ENCODE data around the gene KMT2D. TPM values are rescaled to one million over a fixed set of nuclear protein-coding genes. Genes with fewer than 3 reads are reported as not detected.

The KMT2D gene
- total and polyA plus RNA-seq, 11 donors = 32.5 to 82.7 (median 49.7) TPM

DNA sequence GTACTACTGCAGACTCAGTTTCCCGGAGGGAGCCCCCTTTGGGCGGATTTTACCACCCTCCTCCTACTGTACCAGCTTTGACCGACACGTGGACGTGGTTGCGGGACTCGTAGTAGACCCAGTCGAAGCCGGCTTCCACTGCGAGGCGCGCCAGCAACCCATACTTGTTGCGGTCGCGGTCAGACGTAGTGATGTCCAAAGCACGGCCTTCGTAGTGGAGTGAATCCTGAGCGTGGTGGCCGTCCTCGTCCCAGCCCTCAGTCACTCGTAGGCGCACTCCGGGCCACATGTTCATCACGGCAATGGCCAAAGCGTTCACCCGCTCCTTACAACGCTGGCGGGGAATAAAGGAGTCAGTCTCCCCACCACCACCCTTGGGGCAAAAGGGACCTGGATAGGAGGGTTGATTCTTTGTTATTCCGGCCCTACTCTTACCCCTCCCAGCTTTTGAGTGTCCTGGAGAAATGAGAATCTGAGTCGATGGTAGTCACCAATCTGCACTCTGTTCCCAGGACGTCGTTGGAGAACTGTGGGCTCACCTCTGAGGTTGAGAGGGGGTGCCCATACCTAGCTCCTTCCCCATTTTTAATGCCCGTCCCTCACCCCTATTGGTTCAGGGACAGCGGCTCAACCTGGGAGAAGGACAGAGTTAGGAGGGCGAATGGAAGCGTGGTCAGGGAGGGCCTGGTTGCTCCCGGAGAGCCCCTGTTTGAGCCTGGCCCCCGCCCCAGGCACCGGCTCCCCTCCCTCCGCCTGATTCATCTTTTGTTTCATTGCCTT is 30.7 kb upstream of the KMT2D start:
- TF ChIP-seq, protein P1, sequence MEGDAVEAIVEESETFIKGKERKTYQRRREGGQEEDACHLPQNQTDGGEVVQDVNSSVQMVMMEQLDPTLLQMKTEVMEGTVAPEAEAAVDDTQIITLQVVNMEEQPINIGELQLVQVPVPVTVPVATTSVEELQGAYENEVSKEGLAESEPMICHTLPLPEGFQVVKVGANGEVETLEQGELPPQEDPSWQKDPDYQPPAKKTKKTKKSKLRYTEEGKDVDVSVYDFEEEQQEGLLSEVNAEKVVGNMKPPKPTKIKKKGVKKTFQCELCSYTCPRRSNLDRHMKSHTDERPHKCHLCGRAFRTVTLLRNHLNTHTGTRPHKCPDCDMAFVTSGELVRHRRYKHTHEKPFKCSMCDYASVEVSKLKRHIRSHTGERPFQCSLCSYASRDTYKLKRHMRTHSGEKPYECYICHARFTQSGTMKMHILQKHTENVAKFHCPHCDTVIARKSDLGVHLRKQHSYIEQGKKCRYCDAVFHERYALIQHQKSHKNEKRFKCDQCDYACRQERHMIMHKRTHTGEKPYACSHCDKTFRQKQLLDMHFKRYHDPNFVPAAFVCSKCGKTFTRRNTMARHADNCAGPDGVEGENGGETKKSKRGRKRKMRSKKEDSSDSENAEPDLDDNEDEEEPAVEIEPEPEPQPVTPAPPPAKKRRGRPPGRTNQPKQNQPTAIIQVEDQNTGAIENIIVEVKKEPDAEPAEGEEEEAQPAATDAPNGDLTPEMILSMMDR (IDR thresholded peaks at IDR 0.05) = no peak
- no peak for TF ChIP-seq POLR2A (IDR thresholded peaks at IDR 0.05)
- Histone ChIP-seq H3K9me3 (no peaks in the 10 kb centered on the region), H3K27ac (peak overlapping the region in 3 of 12 donors; percentile 29 to 52 (median 50)), H3K4me1 (peaks cover 10 to 74% (median 57%) of the 10 kb centered on the region in 12 donors), H3K4me3 (peak overlapping the region in 9 of 12 donors; percentile 33 to 48 (median 46)), H3K27me3 (peaks cover 0 to 66% (median 35%) of the 10 kb centered on the region in 9 donors), H3K36me3 (peaks cover 0 to 8% (median 2%) of the 10 kb centered on the region in 9 donors)
- 33 to 66% (median 56%) methylated on average over 41 of the region's 41 CpGs for WGBS, 4 donors
- intact Hi-C loops (cut with DNase I) = no loop called here
- ATAC-seq (no peak), DNase-seq (peak in 1 of 5 donors; percentile 64)

DNA sequence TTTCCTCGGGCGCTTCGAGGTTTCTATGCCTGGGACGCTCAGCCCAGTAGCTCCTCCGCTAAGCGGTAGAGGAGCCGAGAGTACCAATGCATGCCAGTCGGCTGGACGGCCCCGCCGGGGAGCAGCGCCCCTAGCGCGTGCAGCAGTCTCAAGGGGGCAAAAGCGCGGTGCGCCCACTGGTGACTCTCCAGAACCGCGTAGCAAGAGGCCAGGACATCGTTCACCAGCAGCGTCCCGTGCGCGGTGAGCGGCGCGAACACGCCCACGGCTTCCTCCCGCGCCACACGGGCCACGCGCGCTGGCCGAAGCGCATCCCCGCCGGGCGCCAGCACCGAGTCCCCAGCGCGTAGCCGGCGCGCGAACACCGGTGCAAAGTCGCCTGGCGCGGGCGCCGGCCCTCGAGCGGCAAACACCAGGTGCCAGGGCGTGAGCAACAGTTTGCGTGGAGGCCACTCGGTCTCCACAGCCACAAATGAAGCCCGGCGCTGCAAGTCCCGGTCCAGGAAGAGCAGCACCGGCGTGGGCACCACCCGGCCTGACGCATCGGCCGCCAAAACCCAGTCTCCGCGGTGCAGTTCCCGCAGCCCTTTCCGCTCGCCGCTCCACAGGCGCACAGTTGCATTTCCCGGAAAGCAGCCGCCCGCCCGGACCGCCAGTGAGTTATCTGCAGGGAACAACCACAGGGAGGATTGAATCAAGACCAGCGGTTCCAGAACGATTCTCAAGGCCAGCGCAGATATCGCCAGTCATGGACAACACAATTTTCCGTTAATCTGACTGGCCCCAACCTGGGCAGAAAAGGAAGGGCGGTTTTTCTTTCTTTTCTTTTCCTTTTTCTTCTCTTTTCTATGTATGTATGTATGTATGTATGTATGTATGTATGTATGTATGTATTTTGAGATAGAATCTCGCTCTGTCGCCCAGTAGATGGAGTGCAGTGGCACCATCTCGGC is 29.5 kb upstream of the KMT2D start:
- Histone ChIP-seq H3K9me3 (no peaks in the 10 kb centered on the region), H3K27ac (peak overlapping the region in 4 of 12 donors; percentile 13 to 52 (median 22)), H3K36me3 (no peaks in the 10 kb centered on the region), H3K4me1 (peaks cover 10 to 72% (median 56%) of the 10 kb centered on the region in 12 donors), H3K4me3 (peak overlapping the region in 11 of 12 donors; percentile 14 to 58 (median 47)), H3K27me3 (peaks cover 0 to 66% (median 35%) of the 10 kb centered on the region in 9 donors)
- ATAC-seq (peak in 2 of 4 donors; percentile 14 to 16), DNase-seq (peak; percentile 37 to 69 (median 54))
- intact Hi-C loops (cut with DNase I) = loop anchor here in 8 of 10 donors (2.0 to 5.0 kb wide), 4 partner anchors 31 to 147 kb away; no protein-coding TSS in a partner anchor
- TF ChIP-seq, protein P1 (IDR thresholded peaks at IDR 0.05) = peak in 7 of 12 donors; percentile 7 to 28 (median 14)
- no peak for TF ChIP-seq POLR2A (IDR thresholded peaks at IDR 0.05)
- 3 to 10% (median 7%) methylated on average over 50 to 88 of the region's 88 CpGs for WGBS, 4 donors

DNA sequence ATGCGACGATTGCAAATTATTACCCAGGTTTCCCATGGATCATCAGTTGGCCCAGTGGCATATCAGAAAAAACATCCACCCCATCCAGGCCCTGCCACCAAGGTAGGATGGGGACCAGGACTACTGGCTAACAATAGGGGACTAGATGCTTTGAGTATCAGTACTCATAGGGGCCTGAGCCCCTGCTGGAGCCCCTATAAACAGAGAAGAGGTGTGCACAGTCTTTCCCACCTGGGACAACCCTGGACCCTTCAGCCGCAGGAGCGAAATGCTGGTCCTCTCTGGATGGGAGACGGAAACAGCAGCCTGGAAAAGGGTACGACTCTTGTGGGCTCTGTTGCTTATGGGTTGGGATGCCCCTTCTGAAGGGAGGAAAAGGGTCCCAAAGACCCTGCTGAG is 28.3 kb upstream of the KMT2D start:
- intact Hi-C loops (cut with DNase I) = loop anchor here (1.0 to 5.0 kb wide), 8 partner anchors 31 to 148 kb away; no protein-coding TSS in a partner anchor
- TF ChIP-seq, protein P1 (IDR thresholded peaks at IDR 0.05) = no peak
- no peak for TF ChIP-seq POLR2A (IDR thresholded peaks at IDR 0.05)
- Histone ChIP-seq H3K36me3 (no peaks in the 10 kb centered on the region), H3K9me3 (no peaks in the 10 kb centered on the region), H3K27ac (no peak overlapping the region), H3K4me3 (no peak overlapping the region), H3K4me1 (peaks cover 10 to 61% (median 45%) of the 10 kb centered on the region in 12 donors), H3K27me3 (peaks cover 0 to 55% (median 31%) of the 10 kb centered on the region in 9 donors)
- DNase-seq (peak in 1 of 5 donors; percentile 14), ATAC-seq (no peak)
- WGBS, 4 donors = 45 to 69% (median 63%) methylated on average over 3 to 6 of the region's 6 CpGs
